ENCODE data around the gene GALM.
"Not testable (repeated sequence)": the region's sequence is repeated elsewhere in the genome, so short reads cannot be mapped to it uniquely, and the experiment has no call there.

Gene GALM

GRCh38 chr2:38683766-38684165 is 17.9 kb downstream of the GALM start:
- DNase-seq: no peak

GRCh38 chr2:38685116-38685735 is 19.3 kb downstream of the GALM start:
- DNase-seq: no peak

- no peak for DNase-seq
Measured at GRCh38 chr2:38690499-38691420, 24.8 kb downstream of the GALM start.

- no peak for DNase-seq
Measured at GRCh38 chr2:38691994-38692393, 26.1 kb downstream of the GALM start.

GRCh38 chr2:38692636-38693318 is 26.9 kb downstream of the GALM start:
- DNase-seq: no peak

GRCh38 chr2:38697116-38697840 is 31.4 kb downstream of the GALM start:
- no peak for DNase-seq

GRCh38 chr2:38698467-38699003 is 32.6 kb downstream of the GALM start:
- no peak for DNase-seq

GRCh38 chr2:38700113-38700785 is 34.3 kb downstream of the GALM start:
- DNase-seq: no peak

GRCh38 chr2:38700881-38701458 is 35.1 kb downstream of the GALM start:
- DNase-seq: no peak

GRCh38 chr2:38701542-38701941 is 35.6 kb downstream of the GALM start:
- DNase-seq: no peak

GRCh38 chr2:38702413-38702812 is 36.5 kb downstream of the GALM start:
- no peak for DNase-seq

- DNase-seq: not testable (repeated sequence)
Measured at GRCh38 chr2:38703336-38703735, 37.4 kb downstream of the GALM start.

- no peak for DNase-seq
Measured at GRCh38 chr2:38704664-38705063, 38.8 kb downstream of the GALM start.

GRCh38 chr2:38706846-38707345 is 41.0 kb downstream of the GALM start:
- DNase-seq: no peak

GRCh38 chr2:38708491-38708890 is 42.6 kb downstream of the GALM start:
- DNase-seq: not testable (repeated sequence)

GRCh38 chr2:38708900-38709566 is 43.1 kb downstream of the GALM start:
- DNase-seq: no peak

GRCh38 chr2:38709567-38710194 is 43.8 kb downstream of the GALM start:
- DNase-seq: no peak

- DNase-seq: no peak
Measured at GRCh38 chr2:38711558-38711957, 45.6 kb downstream of the GALM start.

GRCh38 chr2:38712413-38712812 is 46.5 kb downstream of the GALM start:
- no peak for DNase-seq

- no peak for DNase-seq
Measured at GRCh38 chr2:38712871-38713270, 47.0 kb downstream of the GALM start.
